Gastroesophageal sphincter (tissue), 3 donors: ENCODE results near the gene GLP2R.

Source experiments
- CTCF ChIP-seq, 4 experiments: fragments of 200-600 bp in 2 of 4; fragments of 450-650 bp in 2 of 4; sonication (generic) in 1 of 4; IDR thresholded peaks; one replicate each; pipeline ENCODE4 v1.5.1; 2017 to 2019; ENCODE audit warnings: antibody characterized with exemption in 4 of 4, mild to moderate bottlenecking in 2 of 4, moderate library complexity in 2 of 4
- EP300 ChIP-seq: sonication (generic); formaldehyde crosslinking; IDR thresholded peaks from one replicate; pipeline ENCODE4 v1.6.1; 2017; ENCODE audit warnings: antibody characterized with exemption, mild to moderate bottlenecking
- POLR2A ChIP-seq, 2 donors: fragments of 450-650 bp; IDR thresholded peaks; one replicate each; pipeline ENCODE4 v1.6.1; 2017; ENCODE audit warnings: antibody characterized with exemption in 2 of 2, mild to moderate bottlenecking in 2 of 2, moderate library complexity in 1 of 2
- POLR2AphosphoS5 ChIP-seq: sonication (generic); formaldehyde crosslinking; IDR thresholded peaks from one replicate; pipeline ENCODE4 v1.6.1; 2017; ENCODE audit warnings: antibody characterized with exemption

- TF ChIP-seq CTCF (IDR thresholded peaks at IDR 0.05) = no peak
- TF ChIP-seq POLR2A (IDR thresholded peaks at IDR 0.05) = no peak
- TF ChIP-seq POLR2AphosphoS5 = no peak
- no peak for TF ChIP-seq EP300
These were observed 16.3 kb upstream of the GLP2R start for GRCh38 chr17:9809409-9809808.
